Measurements from ENCODE around the gene MEX3D. TPM values are rescaled to one million over a fixed set of nuclear protein-coding genes. Genes with fewer than 3 reads are reported as not detected.

Gene MEX3D
- total and polyA plus RNA-seq, 12 donors = 1.8 to 9.4 (median 7.6) TPM

DNA sequence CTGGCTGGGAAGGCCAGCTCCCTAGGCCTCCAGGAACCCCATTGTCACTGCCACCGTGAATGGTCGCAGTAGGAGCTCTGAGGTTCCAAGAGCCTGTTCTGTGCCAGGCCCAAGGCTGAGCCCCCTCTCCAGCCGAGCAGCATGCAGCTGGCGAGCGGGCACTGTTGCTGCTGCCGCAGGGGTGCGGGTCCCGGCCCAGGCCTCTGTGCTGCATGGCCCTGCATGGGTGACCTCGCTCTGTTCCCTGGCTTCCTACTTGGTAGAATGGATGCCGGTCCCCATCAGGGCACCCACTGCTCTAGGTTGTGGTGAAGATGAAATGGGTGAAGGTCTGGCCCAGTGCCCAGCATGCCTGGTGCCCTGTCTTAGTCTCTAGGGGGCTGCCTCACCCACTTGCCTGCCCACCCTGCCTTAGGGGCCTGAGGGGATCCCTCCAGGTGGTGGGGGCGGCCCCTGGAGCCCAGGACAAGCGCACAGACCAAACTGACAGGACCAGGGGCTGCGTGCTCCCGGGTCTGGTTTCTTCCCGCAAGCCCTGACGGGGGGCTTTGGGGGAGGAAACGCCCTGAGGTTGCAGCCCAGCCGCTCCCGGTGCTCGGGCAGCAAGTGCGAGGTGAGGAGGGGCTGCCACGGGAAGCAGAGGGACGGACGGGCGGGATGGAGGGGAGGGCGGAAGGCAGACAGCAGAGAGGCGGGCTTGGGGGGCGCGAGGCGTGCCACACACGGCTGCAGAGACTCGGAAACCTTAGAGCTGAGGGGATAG lies 45.9 kb upstream of the MEX3D start:
- ATAC-seq (no peak), DNase-seq (no peak)
- no peak overlapping the region for H3K4me3 ChIP-seq
- no peaks in the 10 kb centered on the region for H3K27me3 ChIP-seq
- H3K27ac ChIP-seq = no peak overlapping the region
- TF ChIP-seq, protein P1, sequence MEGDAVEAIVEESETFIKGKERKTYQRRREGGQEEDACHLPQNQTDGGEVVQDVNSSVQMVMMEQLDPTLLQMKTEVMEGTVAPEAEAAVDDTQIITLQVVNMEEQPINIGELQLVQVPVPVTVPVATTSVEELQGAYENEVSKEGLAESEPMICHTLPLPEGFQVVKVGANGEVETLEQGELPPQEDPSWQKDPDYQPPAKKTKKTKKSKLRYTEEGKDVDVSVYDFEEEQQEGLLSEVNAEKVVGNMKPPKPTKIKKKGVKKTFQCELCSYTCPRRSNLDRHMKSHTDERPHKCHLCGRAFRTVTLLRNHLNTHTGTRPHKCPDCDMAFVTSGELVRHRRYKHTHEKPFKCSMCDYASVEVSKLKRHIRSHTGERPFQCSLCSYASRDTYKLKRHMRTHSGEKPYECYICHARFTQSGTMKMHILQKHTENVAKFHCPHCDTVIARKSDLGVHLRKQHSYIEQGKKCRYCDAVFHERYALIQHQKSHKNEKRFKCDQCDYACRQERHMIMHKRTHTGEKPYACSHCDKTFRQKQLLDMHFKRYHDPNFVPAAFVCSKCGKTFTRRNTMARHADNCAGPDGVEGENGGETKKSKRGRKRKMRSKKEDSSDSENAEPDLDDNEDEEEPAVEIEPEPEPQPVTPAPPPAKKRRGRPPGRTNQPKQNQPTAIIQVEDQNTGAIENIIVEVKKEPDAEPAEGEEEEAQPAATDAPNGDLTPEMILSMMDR (IDR thresholded peaks at IDR 0.05) = no peak
- H3K4me1 ChIP-seq = peaks cover 0 to 25% (median 8%) of the 10 kb centered on the region in 9 donors
- peaks cover 0 to 94% (median 10%) of the 10 kb centered on the region in 9 donors for H3K36me3 ChIP-seq
- peaks cover 0 to 6% (median 0%) of the 10 kb centered on the region in 11 donors for H3K9me3 ChIP-seq
- intact Hi-C loops (cut with DNase I) = loop anchor here in 1 of 10 donors (5.0 kb wide), 1 partner anchor 33 kb away; no protein-coding TSS in a partner anchor
- WGBS, 2 donors = 90 to 92% methylated on average over 29 of the region's 32 CpGs

DNA sequence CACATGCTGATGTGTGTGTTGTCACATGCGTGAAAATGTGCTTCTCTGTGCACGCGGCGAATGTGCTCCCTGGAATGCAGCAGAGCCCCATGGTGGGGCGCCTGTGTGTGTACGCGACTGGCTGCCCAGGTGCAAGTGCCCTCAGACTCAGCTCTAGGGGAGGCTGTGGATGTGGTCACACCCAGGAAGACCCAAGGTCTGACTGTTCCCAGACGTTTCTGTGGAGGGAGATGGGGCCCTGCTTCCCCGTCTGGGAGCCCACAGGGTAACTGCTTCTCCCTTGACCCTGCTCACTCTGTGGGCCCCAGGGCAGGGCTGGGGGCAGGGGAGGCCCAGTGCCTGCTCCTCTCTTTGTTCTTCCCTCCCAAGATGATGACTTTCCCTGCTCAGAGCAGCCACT lies 45.0 kb upstream of the MEX3D start:
- DNase-seq (no peak), ATAC-seq (no peak)
- intact Hi-C loops (cut with DNase I) = loop anchor here in 1 of 10 donors (5.0 kb wide), 1 partner anchor 34 kb away; no protein-coding TSS in a partner anchor
- Histone ChIP-seq H3K4me1 (peaks cover 0 to 23% (median 15%) of the 10 kb centered on the region in 9 donors), H3K36me3 (peaks cover 0 to 87% (median 10%) of the 10 kb centered on the region in 9 donors), H3K9me3 (peaks cover 0 to 6% (median 0%) of the 10 kb centered on the region in 11 donors), H3K27ac (no peak overlapping the region), H3K4me3 (no peak overlapping the region), H3K27me3 (no peaks in the 10 kb centered on the region)
- WGBS, 2 donors = 81 to 82% methylated on average over 9 of the region's 9 CpGs
- TF ChIP-seq, protein P1 (IDR thresholded peaks at IDR 0.05) = no peak

DNA sequence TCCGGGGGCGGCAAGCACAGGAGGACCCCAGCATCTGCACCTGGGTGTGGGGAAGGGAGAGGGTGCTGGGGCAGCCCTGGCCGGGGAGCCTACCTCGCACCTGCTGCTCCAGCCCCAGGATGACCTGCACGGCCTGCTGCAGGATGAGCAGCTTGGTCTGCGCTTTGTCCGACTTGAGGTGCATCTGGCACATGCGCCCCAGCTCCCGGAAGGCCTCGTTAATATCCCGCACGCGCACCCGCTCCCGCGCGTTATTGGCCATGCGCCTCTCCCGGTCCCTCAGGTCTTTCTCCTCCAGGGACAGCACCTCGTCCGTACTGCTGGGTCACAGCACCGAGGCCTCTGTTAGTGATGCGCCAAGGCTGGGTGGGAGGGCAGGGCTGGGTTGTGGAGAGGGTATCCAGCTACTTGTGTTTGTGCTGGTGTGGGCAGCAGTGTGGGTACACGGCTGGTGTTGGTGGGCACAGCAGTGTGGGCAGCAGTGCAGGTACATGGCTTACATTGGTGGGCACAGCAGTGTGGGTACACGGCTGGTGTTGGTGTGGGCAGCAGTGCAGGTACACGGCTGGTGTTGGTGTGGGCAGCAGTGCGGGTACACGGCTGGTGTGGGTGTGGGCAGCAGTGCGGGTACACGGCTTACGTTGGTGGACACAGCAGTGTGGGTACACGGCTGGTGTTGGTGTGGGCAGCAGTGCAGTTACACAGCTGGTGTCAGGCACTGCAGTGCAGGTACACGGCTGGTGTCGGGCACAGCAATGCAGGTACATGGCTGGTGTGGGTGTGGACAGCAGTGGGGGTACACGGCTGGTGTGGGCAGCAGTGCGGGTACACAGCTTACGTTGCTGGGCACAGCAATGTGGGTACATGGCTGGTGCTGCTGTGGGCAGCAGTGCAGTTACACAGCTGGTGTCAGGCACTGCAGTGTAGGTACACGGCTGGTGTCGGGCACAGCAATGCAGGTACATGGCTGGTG lies 44.3 kb upstream of the MEX3D start:
- Histone ChIP-seq H3K27ac (no peak overlapping the region), H3K36me3 (peaks cover 0 to 80% (median 10%) of the 10 kb centered on the region in 9 donors), H3K9me3 (peaks cover 0 to 6% (median 0%) of the 10 kb centered on the region in 11 donors), H3K4me3 (no peak overlapping the region), H3K27me3 (no peaks in the 10 kb centered on the region), H3K4me1 (peaks cover 0 to 18% (median 9%) of the 10 kb centered on the region in 9 donors)
- intact Hi-C loops (cut with DNase I) = loop anchor here in 1 of 10 donors (5.0 kb wide), 1 partner anchor 35 kb away; no protein-coding TSS in a partner anchor
- ATAC-seq (no peak), DNase-seq (no peak)
- 94 to 95% methylated on average over 39 of the region's 39 CpGs for WGBS, 2 donors
- TF ChIP-seq, protein P1 (IDR thresholded peaks at IDR 0.05) = no peak

- no peak for ATAC-seq
- Histone ChIP-seq H3K4me3 (no peak overlapping the region), H3K9me3 (peaks cover 0 to 6% (median 0%) of the 10 kb centered on the region in 11 donors), H3K27me3 (no peaks in the 10 kb centered on the region), H3K36me3 (peaks cover 0 to 69% (median 10%) of the 10 kb centered on the region in 9 donors), H3K27ac (no peak overlapping the region), H3K4me1 (peaks cover 0 to 20% (median 4%) of the 10 kb centered on the region in 9 donors)
- TF ChIP-seq, protein P1 (IDR thresholded peaks at IDR 0.05) = no peak
- intact Hi-C loops (cut with DNase I) = loop anchor here in 1 of 10 donors (5.0 kb wide), 1 partner anchor 36 kb away; no protein-coding TSS in a partner anchor
- no peak for DNase-seq
- 93 to 96% methylated on average over 15 of the region's 15 CpGs for WGBS, 2 donors
Measured at GRCh38 chr19:1611353-1611752, 43.2 kb upstream of the MEX3D start.

Measured in heart right ventricle (tissue), 16 donors.